ENCODE results near the gene NCOR2. TPM values are rescaled to one million over a fixed set of nuclear protein-coding genes. Genes with fewer than 3 reads are reported as not detected.

NCOR2 gene
- total and polyA plus RNA-seq, 2 of the 4 experiments (the other 2 are of a cell fraction): 12.9 to 40.8 TPM

DNA sequence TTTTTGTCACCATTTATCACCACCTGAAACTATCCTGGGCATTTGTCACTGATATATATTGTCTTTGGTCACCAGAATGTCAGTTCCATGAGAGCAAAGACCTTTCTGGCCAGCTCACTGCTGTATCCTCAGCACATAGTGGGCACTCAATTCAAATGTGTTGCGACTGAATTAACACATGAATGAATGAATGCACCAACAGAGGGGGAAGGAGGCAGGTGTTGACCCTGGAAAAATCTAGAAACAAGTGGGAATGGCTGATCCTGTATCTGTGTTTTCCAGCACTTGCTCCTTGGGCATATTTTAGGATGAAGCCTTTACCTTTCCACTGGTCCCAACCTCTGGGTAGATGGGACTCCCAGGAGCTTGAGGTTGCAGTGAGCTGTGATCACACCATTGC, 3.4 kb upstream of the NCOR2 start:
- no peak overlapping the region for H3K9ac ChIP-seq (ENCODE audit: low read depth, low read length)
- no peak overlapping the region for H4K5ac ChIP-seq (ENCODE audit: low read depth, low read length)
- intact Hi-C loops (cut with micrococcal nuclease): no loop called here
- in situ Hi-C loops (cut with MboI; ENCODE audit: low sequenced_read_pairs): no loop called here
- no peak overlapping the region for H2BK15ac ChIP-seq (ENCODE audit: low read depth, low read length)
- no peak overlapping the region for H3K23ac ChIP-seq (ENCODE audit: low read depth, low read length)
- H4K8ac ChIP-seq (ENCODE audit: low read depth in 2 of 2, low read length in 2 of 2): no peak overlapping the region
- H2BK5ac ChIP-seq (ENCODE audit: low read depth, low read length, poor library complexity, severe bottlenecking): no peak overlapping the region
- BruUV-seq (replicated peaks): no TSS peak
- H2AK5ac ChIP-seq (ENCODE audit: low read depth, low read length): no peak overlapping the region
- no peak overlapping the region for H3K27ac ChIP-seq (ENCODE audit: insufficient read depth, low read length)
- dilution Hi-C loops (cut with HindIII; ENCODE audit: low sequenced_read_pairs, unreplicated experiment): no loop called here
- no peak overlapping the region for H3K4ac ChIP-seq (ENCODE audit: low read depth, low read length)
- no peak overlapping the region for H2AFZ ChIP-seq (replicated peaks; ENCODE audit: low read length, poor library complexity)
- H2AK9ac ChIP-seq (replicated peaks; ENCODE audit: low read depth, low read length, poor library complexity): no peak overlapping the region
- H2BK20ac ChIP-seq (ENCODE audit: low read depth, low read length): no peak overlapping the region; the same call in 1 of the 2 replicates
- no peaks in the 10 kb centered on the region for H3K36me3 ChIP-seq (ENCODE audit: control insufficient read depth, insufficient read depth, low read length)
- H3K4me3 ChIP-seq (ENCODE audit: insufficient read depth, low read depth, low read length): no peak overlapping the region
- TF ChIP-seq RAD21 (IDR thresholded peaks at IDR 0.05; ENCODE audit: low read length) (no peak), ELK1 (IDR thresholded peaks at IDR 0.05; ENCODE audit: borderline replicate concordance, low read depth, low read length) (no peak), BHLHE40 (IDR thresholded peaks at IDR 0.05; ENCODE audit: low read depth, low read length) (no peak), RFX5 (IDR thresholded peaks at IDR 0.05; ENCODE audit: low read depth, low read length) (no peak), CTCF (conservative IDR thresholded peaks at IDR 0.05; ENCODE audit: low read depth, low read length) (no peak), MAZ (IDR thresholded peaks at IDR 0.05; ENCODE audit: borderline replicate concordance, low read depth, low read length) (no peak), CEBPB (IDR thresholded peaks at IDR 0.05; ENCODE audit: low read depth, low read length) (no peak), RCOR1 (IDR thresholded peaks at IDR 0.05; ENCODE audit: insufficient replicate concordance, low read length) (no peak), USF2 (IDR thresholded peaks at IDR 0.05; ENCODE audit: low read depth, low read length) (no peak), NFE2L2 (IDR thresholded peaks at IDR 0.05; ENCODE audit: low read depth, low read length) (no peak)
- H4K91ac ChIP-seq (ENCODE audit: insufficient read depth, low read depth, low read length): no peak overlapping the region
- H3K4me1 ChIP-seq (ENCODE audit: control insufficient read depth, insufficient read depth, low read length): peaks cover 16% of the 10 kb centered on the region
- peaks cover 3% of the 10 kb centered on the region; the same call in 1 of the 2 replicates for H3K9me1 ChIP-seq (ENCODE audit: insufficient read depth, low read length)
- H3K14ac ChIP-seq (replicated peaks; ENCODE audit: low read depth, low read length): no peak overlapping the region
- DNase-seq: no peak
- H3K9me3 ChIP-seq (ENCODE audit: control insufficient read depth, insufficient read depth, low read length): no peaks in the 10 kb centered on the region
- no peak overlapping the region for H3K56ac ChIP-seq (ENCODE audit: extremely low read depth, insufficient read depth, low read length)
- POLR2A ChIA-PET (ENCODE audit: unreplicated experiment): no interaction called here
- no peaks in the 10 kb centered on the region for H3K27me3 ChIP-seq (ENCODE audit: control insufficient read depth, insufficient read depth, low read length)
- H2BK120ac ChIP-seq (ENCODE audit: low read depth, low read length): no peak overlapping the region
- CTCF ChIA-PET: no interaction called here
- H3K18ac ChIP-seq (ENCODE audit: low read depth, low read length): no peak overlapping the region
- no peak for ATAC-seq (ENCODE audit: low read depth)
- H4K20me1 ChIP-seq (ENCODE audit: insufficient read depth, low read length): peaks cover 10% of the 10 kb centered on the region
- peaks cover 0 to 3% of the 10 kb centered on the region in 2 experiments; a peak in 2 of 4 replicates for H3K79me1 ChIP-seq (ENCODE audit: low read depth in 1 of 2, low read length in 2 of 2)
- WGBS, 2 experiments (ENCODE audit: extremely low coverage in 2 of 2, insufficient read length in 1 of 2): no CpG with 5 or more reads among the region's 1 CpG
- H3K4me2 ChIP-seq (ENCODE audit: low read depth, low read length): no peak overlapping the region

Measured in IMR-90 (cell line).